H9 (cell line): Measurements from ENCODE around the gene DSG4. TPM values are rescaled to one million over a fixed set of nuclear protein-coding genes. Genes with fewer than 3 reads are reported as not detected.

Experiments used
- DNase-seq: peaks from one replicate; pipeline ENCODE4 v3.0.0-alpha.2; 2017
- H2AFZ ChIP-seq: one replicate; pipeline ENCODE4 v1.6.1; 2013; ENCODE audit warnings: mild to moderate bottlenecking, low read length, control low read depth, moderate library complexity
- H2AK5ac ChIP-seq: 2 replicates; pipeline ENCODE4 v1.6.1; 2013; ENCODE audit warnings: low read length, control low read depth, mixed read lengths; ENCODE audit not compliant: insufficient read length
- H2BK120ac ChIP-seq: one replicate; pipeline ENCODE4 v1.6.1; 2013; ENCODE audit warnings: low read depth, mild to moderate bottlenecking, low read length, control low read depth, inconsistent platforms; ENCODE audit not compliant: poor library complexity, severe bottlenecking
- H2BK12ac ChIP-seq: 2 replicates; pipeline ENCODE4 v1.6.1; 2013; ENCODE audit warnings: low read length, control low read depth, mixed read lengths, low read depth; ENCODE audit not compliant: insufficient read length
- H2BK15ac ChIP-seq: 2 replicates; pipeline ENCODE4 v1.6.1; 2013; ENCODE audit warnings: low read depth, low read length, control low read depth
- H2BK20ac ChIP-seq: one replicate; pipeline ENCODE4 v1.6.1; 2013; ENCODE audit warnings: low read depth, mild to moderate bottlenecking, low read length, control low read depth, inconsistent platforms; ENCODE audit not compliant: poor library complexity, severe bottlenecking
- H2BK5ac ChIP-seq: 2 replicates; pipeline ENCODE4 v1.6.1; 2013; ENCODE audit warnings: low read length, control low read depth, mixed read lengths; ENCODE audit not compliant: insufficient read length
- H3K14ac ChIP-seq: 2 replicates; pipeline ENCODE4 v1.6.1; 2013; ENCODE audit warnings: low read length, control low read depth; ENCODE audit not compliant: insufficient read depth
- H3K18ac ChIP-seq: 2 replicates; pipeline ENCODE4 v1.6.1; 2013; ENCODE audit warnings: low read depth, mild to moderate bottlenecking, mixed read lengths, low read length, control low read depth; ENCODE audit not compliant: insufficient read length
- H3K23ac ChIP-seq: 2 replicates; pipeline ENCODE4 v1.6.1; 2013; ENCODE audit warnings: low read length, control low read depth, mixed read lengths, low read depth; ENCODE audit not compliant: insufficient read length
- H3K23me2 ChIP-seq: 2 replicates; pipeline ENCODE4 v1.6.1; 2013; ENCODE audit warnings: low read depth, mild to moderate bottlenecking, mixed read lengths, low read length, control low read depth; ENCODE audit not compliant: insufficient read length, poor library complexity, severe bottlenecking
- H3K27ac ChIP-seq: 2 replicates; pipeline ENCODE4 v1.5.1; 2013; ENCODE audit warnings: low read length, control low read depth, mixed read lengths, low read depth; ENCODE audit not compliant: insufficient read length
- H3K27me3 ChIP-seq: 2 replicates; pipeline ENCODE4 v1.6.1; 2013; ENCODE audit warnings: low read length, control low read depth, inconsistent platforms; ENCODE audit not compliant: insufficient read depth
- H3K4ac ChIP-seq: 2 replicates; pipeline ENCODE4 v1.6.1; 2013; ENCODE audit warnings: low read depth, mild to moderate bottlenecking, control low read depth, inconsistent platforms, low read length, moderate library complexity
- H3K4me1 ChIP-seq: 2 replicates; pipeline ENCODE4 v1.6.1; 2013; ENCODE audit warnings: low read length, control low read depth, inconsistent platforms; ENCODE audit not compliant: insufficient read depth
- H3K4me2 ChIP-seq: 2 replicates; pipeline ENCODE4 v1.6.1; 2013; ENCODE audit warnings: low read length, control low read depth, mixed read lengths; ENCODE audit not compliant: insufficient read length, insufficient read depth
- H3K56ac ChIP-seq: 2 replicates; pipeline ENCODE4 v1.6.1; 2013; ENCODE audit warnings: low read depth, mild to moderate bottlenecking, mixed read lengths, low read length, control low read depth; ENCODE audit not compliant: insufficient read length
- H3K79me1 ChIP-seq: 2 replicates; pipeline ENCODE4 v1.6.1; 2013; ENCODE audit warnings: low read depth, mild to moderate bottlenecking, moderate library complexity, low read length, control low read depth, inconsistent platforms; ENCODE audit not compliant: insufficient read depth, poor library complexity, severe bottlenecking
- H3K79me2 ChIP-seq: 2 replicates; pipeline ENCODE4 v1.6.1; 2013; ENCODE audit warnings: low read length, control low read depth, inconsistent platforms; ENCODE audit not compliant: insufficient read depth
- H3K9ac ChIP-seq: 2 replicates; pipeline ENCODE4 v1.6.1; 2013; ENCODE audit warnings: low read length, control low read depth, mixed read lengths; ENCODE audit not compliant: insufficient read length; ENCODE audit errors: extremely low read depth
- H3K9me3 ChIP-seq: one replicate; pipeline ENCODE4 v1.6.1; 2013; ENCODE audit warnings: low read depth, low read length, inconsistent platforms; ENCODE audit not compliant: control insufficient read depth
- H3T11ph ChIP-seq: one replicate; pipeline ENCODE4 v1.6.1; 2013; ENCODE audit warnings: mild to moderate bottlenecking, low read length, control low read depth, inconsistent platforms
- H4K20me1 ChIP-seq: one replicate; pipeline ENCODE4 v1.6.1; 2013; ENCODE audit not compliant: control insufficient read depth, insufficient read length, insufficient read depth
- H4K5ac ChIP-seq: 2 replicates; pipeline ENCODE4 v1.6.1; 2013; ENCODE audit warnings: low read depth, mild to moderate bottlenecking, mixed read lengths, low read length, control low read depth; ENCODE audit not compliant: insufficient read length
- H4K8ac ChIP-seq: replicated peaks from 2 replicates; pipeline ENCODE4 v1.6.1; 2013; ENCODE audit warnings: low read length, control low read depth, mixed read lengths, low read depth; ENCODE audit not compliant: insufficient read length
- H4K91ac ChIP-seq: 2 replicates; pipeline ENCODE4 v1.6.1; 2013; ENCODE audit warnings: low read depth, mild to moderate bottlenecking, moderate library complexity, mixed read lengths, low read length, control low read depth; ENCODE audit not compliant: insufficient read length
- H3K27ac Mint-ChIP-seq, 3 experiments: 2 replicates in 2 of 3; 3 replicates in 1 of 3; pipeline ENCODE4 v1.8.0; 2020 to 2021; ENCODE audit warnings: mixed read lengths in 3 of 3, mild to moderate bottlenecking in 1 of 3, moderate library complexity in 1 of 3
- H3K27me3 Mint-ChIP-seq: 2 replicates; pipeline ENCODE4 v1.8.0; 2021; ENCODE audit warnings: low read depth, mild to moderate bottlenecking, moderate library complexity, mixed read lengths
- H3K36me3 Mint-ChIP-seq, 3 experiments: 2 replicates in 2 of 3; 3 replicates in 1 of 3; pipeline ENCODE4 v1.8.0; 2020 to 2021; ENCODE audit warnings: low read depth in 3 of 3, mixed read lengths in 3 of 3; ENCODE audit not compliant: insufficient read depth in 1 of 3
- H3K4me1 Mint-ChIP-seq, 2 experiments: 2 replicates each; pipeline ENCODE4 v1.8.0; 2020; ENCODE audit warnings: mixed read lengths in 2 of 2
- H3K4me3 Mint-ChIP-seq, 2 experiments: 2 replicates in 1 of 2; 3 replicates in 1 of 2; pipeline ENCODE4 v1.8.0; 2020 to 2021; ENCODE audit warnings: mild to moderate bottlenecking in 2 of 2, mixed read lengths in 2 of 2, moderate library complexity in 1 of 2
- H3K9me3 Mint-ChIP-seq, 2 experiments: 2 replicates in 1 of 2; 3 replicates in 1 of 2; pipeline ENCODE4 v1.8.0; 2020; ENCODE audit warnings: mild to moderate bottlenecking in 2 of 2, mixed read lengths in 2 of 2, moderate library complexity in 1 of 2
- CTCF ChIP-seq: fragments of 200-600 bp; sonication (generic); conservative IDR thresholded peaks from 3 replicates; pipeline ENCODE4 v1.8.0; 2021; ENCODE audit warnings: antibody characterized with exemption, mild to moderate bottlenecking
- WGBS: extraction: QIAGEN DNeasy Blood & Tissue Kit; methylation state at CpG from one replicate; pipeline ENCODE4 v1.1.7; 2013; ENCODE audit warnings: missing lambda C conversion rate, low lambda C conversion rate, mixed read lengths; ENCODE audit not compliant: insufficient read length; ENCODE audit errors: extremely low coverage; 5-methylcytosine and 5-hydroxymethylcytosine counted together
- total RNA-seq: library from RNA; stranded (reverse); gene quantifications from 2 replicates; pipeline ENCODE4 v1.2.1, GENCODE V29; 2021

DSG4 gene
- total RNA-seq, 1 experiment from 2014 or later, result not detected

GRCh38 chr18:31401156-31402025 lies 24.8 kb downstream of the DSG4 start:
- no peak overlapping the region for H2BK15ac ChIP-seq
- no CpG with 5 or more reads among the region's 6 CpGs for WGBS
- no peak overlapping the region for H2BK5ac ChIP-seq
- H2AK5ac ChIP-seq, result no peak overlapping the region
- no peak overlapping the region for H3K18ac ChIP-seq
- H3K4ac ChIP-seq, result no peak overlapping the region
- H3K9ac ChIP-seq, result no peak overlapping the region
- no peak overlapping the region for H3K4me2 ChIP-seq
- no peaks in the 10 kb centered on the region for H3K9me3 Mint-ChIP-seq
- no peak overlapping the region for H3K4me3 Mint-ChIP-seq
- no peak overlapping the region for H2BK12ac ChIP-seq
- no peaks in the 10 kb centered on the region for H3K79me2 ChIP-seq
- no peaks in the 10 kb centered on the region for H3K79me1 ChIP-seq
- no peaks in the 10 kb centered on the region for H3K27me3 ChIP-seq
- H3K27ac ChIP-seq, result no peak overlapping the region
- H2BK120ac ChIP-seq, result no peak overlapping the region
- no peak overlapping the region for H3K27ac Mint-ChIP-seq
- H4K20me1 ChIP-seq, result no peaks in the 10 kb centered on the region
- H3K9me3 ChIP-seq, result no peaks in the 10 kb centered on the region
- no peak overlapping the region for H4K5ac ChIP-seq
- H3K4me1 Mint-ChIP-seq, result no peaks in the 10 kb centered on the region
- no peak for DNase-seq
- no peaks in the 10 kb centered on the region for H3K27me3 Mint-ChIP-seq
- H4K8ac ChIP-seq, result no peak overlapping the region
- no peak overlapping the region for H2AFZ ChIP-seq
- H3K23me2 ChIP-seq, result no peaks in the 10 kb centered on the region
- H3K56ac ChIP-seq, result no peak overlapping the region
- no peak overlapping the region for H3T11ph ChIP-seq
- no peaks in the 10 kb centered on the region for H3K4me1 ChIP-seq
- H3K14ac ChIP-seq, result no peak overlapping the region
- H2BK20ac ChIP-seq, result no peak overlapping the region
- no peak for TF ChIP-seq CTCF
- no peak overlapping the region for H3K23ac ChIP-seq
- no peaks in the 10 kb centered on the region for H3K36me3 Mint-ChIP-seq
- no peak overlapping the region for H4K91ac ChIP-seq
